Omental fat pad (tissue), 4 donors: ENCODE results near the gene SLC44A3. TPM values are rescaled to one million over a fixed set of nuclear protein-coding genes. Genes with fewer than 3 reads are reported as not detected.

Source experiments
- ATAC-seq: fragments of 150-250 bp; one replicate; pipeline ENCODE4 v1.9.1; 2016; ENCODE audit warnings: mild to moderate bottlenecking, moderate library complexity; ENCODE audit not compliant: low FRiP score
- DNase-seq: peaks from one replicate; pipeline ENCODE4 v3.0.0-alpha.2; 2019; ENCODE audit warnings: low spot score
- CTCF ChIP-seq, 3 donors: fragments of 450-650 bp; IDR thresholded peaks; one replicate each; pipeline ENCODE4 v1.5.1; 2016 to 2017; ENCODE audit warnings: antibody characterized with exemption in 3 of 3, mild to moderate bottlenecking in 3 of 3, moderate library complexity in 2 of 3
- total RNA-seq, 4 donors: library from RNA; depleted of rRNA; stranded (reverse); fragments of >200 nt; gene quantifications; one replicate each; pipeline ENCODE4 v1.1.0, GENCODE V29; 2016

The SLC44A3 gene
- total RNA-seq, 4 donors from 2014 or later: 1.3 to 1.9 (median 1.4) TPM

- ATAC-seq: peak; percentile 71
- no peak for TF ChIP-seq CTCF (IDR thresholded peaks at IDR 0.05)
- DNase-seq: no peak
Observed at GRCh38 chr1:94792473-94793295, 27.5 kb upstream of the SLC44A3 start.

GRCh38 chr1:94793296-94793656, 26.9 kb upstream of the SLC44A3 start:
- no peak for DNase-seq
- TF ChIP-seq CTCF (IDR thresholded peaks at IDR 0.05): no peak
- peak; percentile 71 for ATAC-seq

- ATAC-seq (no peak), DNase-seq (no peak)
- TF ChIP-seq CTCF (IDR thresholded peaks at IDR 0.05): no peak
Observed at GRCh38 chr1:94795434-94795833, 24.7 kb upstream of the SLC44A3 start.

- no peak for TF ChIP-seq CTCF (IDR thresholded peaks at IDR 0.05)
- DNase-seq: no peak
- no peak for ATAC-seq
Observed at GRCh38 chr1:94796266-94796665, 23.9 kb upstream of the SLC44A3 start.

GRCh38 chr1:94797291-94797690, 22.9 kb upstream of the SLC44A3 start:
- ATAC-seq (no peak), DNase-seq (no peak)
- no peak for TF ChIP-seq CTCF (IDR thresholded peaks at IDR 0.05)

- TF ChIP-seq CTCF (IDR thresholded peaks at IDR 0.05): no peak
- ATAC-seq (no peak), DNase-seq (no peak)
Observed at GRCh38 chr1:94798054-94798453, 22.1 kb upstream of the SLC44A3 start.

- TF ChIP-seq CTCF (IDR thresholded peaks at IDR 0.05): no peak
- ATAC-seq: no peak
- DNase-seq: no peak
Observed at GRCh38 chr1:94798462-94798861, 21.7 kb upstream of the SLC44A3 start.
